C4-2B (cell line): ENCODE data around the gene ARHGEF25.
A peak's percentile ranks its signal among the peaks of the same experiment; 100 is the strongest.
"Not testable (repeated sequence)": the region's sequence is repeated elsewhere in the genome, so short reads cannot be mapped to it uniquely, and the experiment has no call there.

ENCODE experiments used
- H3K27ac ChIP-seq: fragments of 450-650 bp; 2 replicates; pipeline ENCODE4 v1.5.1; 2017
- ZFX ChIP-seq: fragments of 450-650 bp; IDR thresholded peaks from 2 replicates; pipeline ENCODE4 v1.6.1; 2017
- TF ChIP-seq, protein P1 (sequence below): fragments of 450-650 bp; conservative IDR thresholded peaks from 2 replicates; pipeline ENCODE4 v1.5.1; 2017; ENCODE audit warnings: mild to moderate bottlenecking

ARHGEF25 gene

DNA sequence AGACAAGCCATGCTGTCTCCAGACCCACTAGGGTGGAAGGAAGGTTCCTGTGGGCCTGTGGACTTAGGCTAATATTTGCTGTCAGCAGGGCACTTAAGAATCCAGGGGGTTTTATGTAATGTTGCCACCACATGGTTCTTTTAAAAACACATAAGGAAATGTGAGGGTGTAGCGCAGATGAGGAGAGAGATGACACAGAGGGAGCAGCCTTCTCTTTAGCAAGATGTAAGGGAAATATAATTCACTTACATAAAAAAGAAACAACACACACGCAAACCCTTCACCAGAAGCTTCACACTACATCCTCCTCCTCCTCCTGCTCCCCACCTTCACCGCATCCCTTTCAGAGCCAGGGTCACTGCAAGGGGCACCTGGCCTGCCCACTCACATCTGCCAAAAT lies 25.1 kb upstream of the ARHGEF25 start:
- no peak overlapping the region for H3K27ac ChIP-seq
- TF ChIP-seq, protein P1, sequence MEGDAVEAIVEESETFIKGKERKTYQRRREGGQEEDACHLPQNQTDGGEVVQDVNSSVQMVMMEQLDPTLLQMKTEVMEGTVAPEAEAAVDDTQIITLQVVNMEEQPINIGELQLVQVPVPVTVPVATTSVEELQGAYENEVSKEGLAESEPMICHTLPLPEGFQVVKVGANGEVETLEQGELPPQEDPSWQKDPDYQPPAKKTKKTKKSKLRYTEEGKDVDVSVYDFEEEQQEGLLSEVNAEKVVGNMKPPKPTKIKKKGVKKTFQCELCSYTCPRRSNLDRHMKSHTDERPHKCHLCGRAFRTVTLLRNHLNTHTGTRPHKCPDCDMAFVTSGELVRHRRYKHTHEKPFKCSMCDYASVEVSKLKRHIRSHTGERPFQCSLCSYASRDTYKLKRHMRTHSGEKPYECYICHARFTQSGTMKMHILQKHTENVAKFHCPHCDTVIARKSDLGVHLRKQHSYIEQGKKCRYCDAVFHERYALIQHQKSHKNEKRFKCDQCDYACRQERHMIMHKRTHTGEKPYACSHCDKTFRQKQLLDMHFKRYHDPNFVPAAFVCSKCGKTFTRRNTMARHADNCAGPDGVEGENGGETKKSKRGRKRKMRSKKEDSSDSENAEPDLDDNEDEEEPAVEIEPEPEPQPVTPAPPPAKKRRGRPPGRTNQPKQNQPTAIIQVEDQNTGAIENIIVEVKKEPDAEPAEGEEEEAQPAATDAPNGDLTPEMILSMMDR, result no peak

DNA sequence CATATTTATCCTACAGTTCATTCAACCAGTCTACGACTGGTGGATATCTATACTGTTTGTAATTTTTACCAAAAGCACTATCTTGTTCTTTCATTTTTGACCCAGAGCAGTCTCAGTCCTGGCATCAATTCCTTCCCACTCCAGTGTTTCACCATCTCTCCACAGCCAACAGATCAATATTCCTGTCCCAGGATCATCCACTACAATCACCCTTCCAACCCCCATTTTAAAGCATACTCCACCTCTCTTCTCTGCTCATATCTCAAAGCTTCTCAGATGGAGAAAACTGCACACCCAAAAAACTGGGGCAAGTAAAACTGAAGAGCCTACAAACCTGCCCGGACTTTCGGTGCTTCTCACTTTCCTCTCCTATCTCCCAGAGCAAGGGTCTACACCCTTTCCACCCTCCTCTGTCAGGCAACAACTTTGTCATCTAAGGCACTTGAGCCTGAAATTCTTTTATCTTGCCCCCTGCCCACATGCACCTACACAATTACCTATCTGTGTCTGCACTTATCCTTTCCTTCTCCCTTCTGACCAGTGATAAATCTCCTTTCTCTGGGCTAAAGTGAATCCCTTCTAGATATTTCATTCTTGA lies 24.3 kb upstream of the ARHGEF25 start:
- no peak overlapping the region for H3K27ac ChIP-seq
- no peak for TF ChIP-seq ZFX
- TF ChIP-seq, protein P1, result no peak

DNA sequence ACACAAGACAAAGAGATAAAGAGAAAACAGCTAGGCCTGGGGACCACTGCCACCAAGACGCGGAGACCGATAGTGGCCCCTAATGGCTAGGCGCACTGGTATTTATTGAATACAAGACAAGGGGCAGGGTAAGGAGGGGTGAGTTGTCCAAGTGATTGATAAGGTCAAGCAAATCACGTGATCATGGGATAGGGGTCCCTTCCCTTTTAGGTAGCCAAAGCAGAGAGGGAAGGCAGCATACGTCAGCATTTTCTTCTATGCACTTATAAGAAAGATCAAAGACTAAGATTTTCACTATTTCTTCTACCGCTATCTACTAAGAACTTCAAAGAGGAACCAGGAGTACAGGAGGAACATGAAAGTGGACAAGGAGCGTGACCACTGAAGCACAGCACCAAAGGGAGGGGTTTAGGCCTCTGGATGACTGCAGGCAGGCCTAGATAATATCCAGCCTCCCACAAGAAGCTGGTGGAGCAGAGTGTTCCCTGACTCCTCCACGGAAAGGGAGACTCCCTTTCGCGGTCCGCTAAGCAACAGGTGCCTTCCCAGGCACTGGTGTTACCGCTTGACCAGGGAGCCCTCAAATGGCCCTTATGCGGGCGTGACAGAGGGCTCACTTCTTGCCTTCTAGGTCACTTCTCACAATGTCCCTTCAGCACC lies 22.2 kb upstream of the ARHGEF25 start:
- not testable (repeated sequence) for H3K27ac ChIP-seq

DNA sequence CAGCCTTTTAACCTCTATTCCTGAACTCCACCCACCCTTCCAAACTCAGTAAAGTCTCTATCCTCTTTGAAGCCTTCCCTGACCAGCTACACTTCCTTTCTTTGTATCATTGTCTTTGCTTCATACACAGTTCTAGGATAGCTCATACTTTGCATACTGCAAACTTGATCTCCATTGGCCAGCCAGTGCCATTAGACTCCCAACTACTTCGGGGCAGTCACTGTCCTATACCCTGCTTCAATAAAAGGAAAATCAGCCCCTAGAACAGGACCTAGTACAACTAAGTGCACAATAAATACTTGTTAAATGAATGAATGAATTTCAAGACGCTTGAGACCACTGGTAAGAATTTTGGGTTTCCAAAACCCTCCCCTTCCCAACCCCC lies 20.8 kb upstream of the ARHGEF25 start:
- peak overlapping the region; percentile 77 for H3K27ac ChIP-seq
- TF ChIP-seq ZFX, result no peak
- TF ChIP-seq, protein P1, result no peak

DNA sequence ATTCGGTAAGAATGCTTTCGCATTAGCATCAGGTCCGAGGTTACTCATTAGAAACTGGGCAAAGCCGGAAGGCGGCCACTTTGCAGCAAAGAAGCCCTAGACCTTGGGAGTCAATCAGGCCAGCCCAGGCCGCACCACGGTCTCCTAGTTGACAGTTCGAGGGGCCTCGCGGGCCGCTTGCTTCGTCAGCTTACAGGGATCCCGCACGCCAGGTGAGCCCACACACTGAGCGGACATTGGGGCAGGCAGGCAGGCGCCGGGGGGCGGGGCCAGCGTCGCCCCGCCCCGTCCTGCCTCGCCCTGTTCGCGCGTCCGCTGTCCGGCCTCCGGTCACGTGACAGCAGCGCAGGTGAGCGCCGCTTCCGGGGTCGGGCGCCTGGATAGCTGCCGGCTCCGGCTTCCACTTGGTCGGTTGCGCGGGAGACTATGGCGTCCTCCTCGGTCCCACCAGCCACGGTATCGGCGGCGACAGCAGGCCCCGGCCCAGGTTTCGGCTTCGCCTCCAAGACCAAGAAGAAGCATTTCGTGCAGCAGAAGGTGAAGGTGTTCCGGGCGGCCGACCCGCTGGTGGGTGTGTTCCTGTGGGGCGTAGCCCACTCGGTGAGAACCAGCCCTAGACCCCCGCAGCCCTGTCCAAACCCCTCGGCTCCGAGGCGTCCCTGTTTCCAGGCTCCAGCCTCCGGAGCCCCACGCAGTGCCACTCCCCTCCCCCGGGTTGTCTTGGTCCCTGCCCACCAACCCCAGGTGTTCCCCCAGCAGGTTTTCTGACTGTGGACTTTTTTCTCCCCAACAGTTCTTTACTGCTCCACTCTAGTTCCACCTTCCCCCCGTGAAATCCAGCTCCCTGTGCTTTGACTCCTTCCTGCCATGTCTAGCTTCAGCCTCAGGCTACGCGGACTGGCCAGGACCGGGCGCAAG lies 20.1 kb upstream of the ARHGEF25 start, which contains the start of gene PIP4K2C:
Gene PIP4K2C, plus strand, starts transcription at position 329 of the 918 bp plus-strand sequence. Its CDS starts 98 bp downstream, at position 427.
- TF ChIP-seq ZFX, result no peak
- TF ChIP-seq, protein P1, result no peak
- H3K27ac ChIP-seq, result peak within 1 kb of the TSS; percentile 77

DNA sequence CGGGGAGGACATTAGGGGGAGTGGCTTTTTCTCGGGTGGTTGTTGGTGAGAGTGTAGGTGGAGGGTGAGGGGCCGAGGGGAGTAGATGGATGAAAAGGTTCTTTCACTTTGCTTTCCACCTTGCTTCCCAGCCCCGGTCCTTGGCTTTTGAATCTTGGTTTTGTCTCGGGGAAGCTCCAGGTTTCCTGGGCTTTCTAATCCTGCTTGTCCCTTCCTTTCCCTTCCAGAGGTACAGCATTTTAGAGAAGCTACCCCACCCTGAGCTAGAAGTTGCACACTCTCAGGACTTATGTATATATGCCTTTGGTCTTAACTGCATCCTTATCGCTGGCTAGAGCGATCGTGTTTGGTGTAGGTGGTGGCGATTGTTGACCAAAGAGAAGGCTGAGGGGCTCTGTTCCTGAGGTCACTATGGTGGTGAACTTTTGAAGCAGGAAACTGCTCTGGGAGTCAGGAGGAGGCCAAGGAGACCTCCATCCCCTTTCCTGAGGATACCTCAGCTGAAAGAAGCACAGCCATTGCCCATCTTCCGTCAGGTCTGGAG lies 19.4 kb upstream of the ARHGEF25 start:
- H3K27ac ChIP-seq, result peak overlapping the region; percentile 77

DNA sequence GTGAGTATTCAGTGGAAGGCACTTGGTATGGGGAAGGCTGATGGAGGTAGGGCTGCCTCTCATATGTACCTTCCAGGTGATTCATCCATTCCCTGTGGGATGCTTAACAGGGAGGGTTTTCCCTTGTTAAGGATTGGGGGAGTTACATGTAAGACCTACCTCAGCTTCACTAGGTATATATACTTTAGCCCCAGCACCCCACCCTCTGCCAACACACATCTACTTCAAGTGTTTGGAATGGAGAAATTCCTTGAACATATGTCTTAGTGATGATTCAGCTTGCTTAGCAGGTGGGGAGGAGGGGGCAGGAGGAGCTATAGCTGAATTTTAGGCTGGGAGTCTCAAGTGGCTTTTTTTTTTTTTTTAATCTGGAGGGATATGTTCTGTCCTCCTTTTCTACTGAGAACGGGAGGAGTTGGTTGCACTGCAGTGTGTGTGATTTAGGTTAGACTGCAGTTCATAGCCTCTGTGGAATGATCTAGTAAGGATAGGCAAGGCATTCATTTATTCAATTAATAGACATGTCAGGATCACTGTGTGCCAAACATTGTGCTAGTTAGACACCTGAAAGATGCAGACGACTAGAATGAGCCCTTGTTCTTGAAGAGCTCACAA lies 18.6 kb upstream of the ARHGEF25 start:
- TF ChIP-seq ZFX, result no peak
- TF ChIP-seq, protein P1, result no peak
- H3K27ac ChIP-seq, result no peak overlapping the region

More for the DNA sequence above, 19.4 kb upstream of the ARHGEF25 start:
- no peak for TF ChIP-seq ZFX
- TF ChIP-seq, protein P1, result no peak
